ENCODE data around the gene STAMBPL1.

The STAMBPL1 gene

DNA sequence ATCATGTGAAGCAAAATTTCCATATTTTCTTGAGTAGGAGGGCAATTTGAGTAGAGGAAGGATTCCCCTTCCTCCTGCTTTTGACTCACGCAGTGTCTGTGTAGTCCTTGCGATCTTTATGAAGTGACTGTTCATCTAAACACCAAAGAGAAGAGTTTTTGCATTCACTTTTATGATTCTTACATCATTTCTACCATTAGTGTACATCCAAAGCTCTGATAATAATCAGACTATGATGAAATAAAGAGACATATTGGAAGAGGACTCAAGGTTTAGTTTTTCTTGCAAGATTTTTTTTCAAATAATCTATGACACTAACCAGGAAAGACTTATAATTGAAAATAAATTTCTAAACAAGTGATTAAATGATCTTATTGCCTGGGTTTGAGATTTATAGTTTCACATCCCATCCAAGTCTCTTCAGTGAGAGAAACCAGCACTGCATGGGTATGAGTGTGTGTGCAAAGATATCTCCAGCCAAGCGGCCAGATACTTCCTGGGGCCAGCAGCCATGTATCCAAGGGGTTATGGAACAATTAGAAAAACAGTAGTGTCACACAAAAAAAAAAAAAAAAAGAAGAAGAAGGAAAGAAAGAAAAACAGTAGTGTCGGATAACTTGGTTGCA is 74.5 kb downstream of the STAMBPL1 start:
- no peak for DNase-seq

DNA sequence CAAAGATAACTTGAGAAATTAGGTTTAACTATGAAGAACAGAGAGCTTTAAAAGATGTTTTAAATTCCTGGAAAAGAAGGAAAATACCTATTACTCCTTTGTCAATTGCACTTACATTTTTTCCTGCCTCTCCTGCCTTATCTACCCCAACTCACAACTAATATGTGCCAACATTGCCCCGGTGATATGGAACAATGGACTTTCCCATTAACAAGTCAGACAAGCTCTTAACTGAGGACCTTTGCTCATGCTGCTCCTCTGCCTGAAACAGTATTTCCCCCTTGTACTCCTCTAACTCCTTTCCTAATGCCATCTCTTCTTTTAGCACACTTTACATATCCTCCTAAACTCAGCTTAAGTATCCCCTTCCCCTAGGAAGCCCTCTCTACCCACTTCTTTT is 77.3 kb downstream of the STAMBPL1 start:
- DNase-seq = no peak

DNA sequence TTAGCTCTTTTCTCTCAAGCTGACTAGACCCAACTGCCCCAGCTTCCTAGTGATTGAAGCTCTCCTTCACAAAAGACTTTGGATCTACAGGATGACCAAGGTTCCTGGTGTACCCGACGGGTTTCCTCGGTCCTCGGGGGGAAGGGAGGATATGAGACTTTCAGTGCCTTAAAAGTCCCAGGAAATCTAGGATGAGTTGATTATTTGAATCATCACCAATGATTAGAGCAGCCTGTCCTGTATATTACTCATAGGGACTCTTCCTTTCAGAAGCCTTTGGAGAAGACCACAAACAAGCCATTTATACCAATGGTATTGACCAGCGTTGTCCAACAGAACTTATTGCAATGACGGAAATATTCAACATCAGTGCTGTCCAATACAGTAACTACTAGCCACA is 78.7 kb downstream of the STAMBPL1 start:
- no peak for DNase-seq

DNA sequence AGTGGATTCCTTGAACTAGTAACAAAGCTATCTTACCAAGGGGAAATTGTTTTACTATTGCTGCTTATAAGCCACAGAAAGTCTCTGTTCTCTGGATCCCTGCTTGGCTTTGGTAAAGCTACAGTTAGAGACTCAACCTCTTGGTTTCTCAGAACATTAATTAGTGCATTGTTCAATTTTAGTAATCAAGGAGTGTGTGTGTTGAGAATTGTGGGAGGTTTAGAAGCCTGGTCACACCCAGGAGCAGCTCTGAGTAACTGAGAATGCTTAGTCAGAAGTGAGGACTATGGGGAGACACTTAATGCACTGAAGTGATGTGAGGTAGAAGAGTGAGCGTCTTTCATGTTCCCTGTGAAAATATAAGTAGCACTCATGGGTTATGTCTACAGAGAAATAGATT is 80.8 kb downstream of the STAMBPL1 start:
- DNase-seq = no peak

DNA sequence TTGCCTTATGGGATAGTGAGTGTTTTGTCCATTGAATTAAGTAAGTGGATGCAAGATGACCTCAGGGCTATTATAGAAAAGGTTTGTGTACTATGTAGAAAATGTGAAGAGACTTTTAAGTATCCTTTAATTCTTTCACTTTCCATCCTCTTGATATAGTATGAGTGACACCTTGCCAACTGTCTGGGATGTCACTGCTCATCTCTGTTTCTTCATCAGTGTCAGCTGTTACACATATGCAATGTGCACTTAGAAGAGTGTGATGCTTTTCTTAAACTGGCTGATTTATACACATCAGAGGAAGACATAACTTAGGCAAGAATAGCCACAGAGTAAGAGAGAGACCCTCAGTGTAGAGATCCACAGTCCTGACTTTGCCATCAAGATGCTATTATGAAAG is 81.2 kb downstream of the STAMBPL1 start:
- no peak for DNase-seq

DNA sequence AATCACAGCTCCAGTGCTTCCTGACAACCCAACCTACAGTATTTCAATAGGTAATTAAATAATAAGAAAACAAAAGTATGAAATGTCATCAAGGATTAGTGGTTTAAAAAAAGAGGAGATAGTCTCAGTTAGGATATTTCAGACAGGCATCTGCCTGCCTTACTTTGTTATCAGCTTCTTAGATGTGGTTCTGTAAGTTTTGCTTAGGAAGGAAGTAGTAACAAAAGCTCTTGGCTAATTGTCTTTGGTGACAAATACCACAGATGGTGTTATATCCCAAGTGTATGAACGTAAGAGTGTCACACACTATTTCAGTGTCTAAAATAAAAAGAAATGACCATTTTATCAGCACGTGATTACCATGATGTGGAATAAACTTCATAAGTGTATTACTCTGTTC is 82.3 kb downstream of the STAMBPL1 start:
- no peak for DNase-seq

DNA sequence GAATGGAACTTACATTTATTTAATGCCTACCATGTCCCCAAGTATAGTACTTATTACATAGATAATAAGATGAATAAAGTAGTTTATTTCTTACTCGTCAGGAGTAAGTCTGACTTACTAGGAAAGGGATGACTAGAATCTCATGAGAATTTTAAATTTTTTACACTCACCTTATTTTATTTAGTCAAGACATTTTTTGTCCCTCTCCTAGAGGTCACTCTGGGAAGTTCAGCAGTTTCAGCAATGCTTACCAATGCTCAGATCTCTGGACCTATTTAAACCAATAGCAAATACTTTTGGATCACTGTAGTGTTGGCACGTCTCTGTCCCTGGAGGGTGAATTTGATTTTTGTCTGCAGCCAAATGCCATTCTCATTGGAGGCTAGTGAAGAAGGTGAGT is 83.3 kb downstream of the STAMBPL1 start:
- no peak for DNase-seq

DNA sequence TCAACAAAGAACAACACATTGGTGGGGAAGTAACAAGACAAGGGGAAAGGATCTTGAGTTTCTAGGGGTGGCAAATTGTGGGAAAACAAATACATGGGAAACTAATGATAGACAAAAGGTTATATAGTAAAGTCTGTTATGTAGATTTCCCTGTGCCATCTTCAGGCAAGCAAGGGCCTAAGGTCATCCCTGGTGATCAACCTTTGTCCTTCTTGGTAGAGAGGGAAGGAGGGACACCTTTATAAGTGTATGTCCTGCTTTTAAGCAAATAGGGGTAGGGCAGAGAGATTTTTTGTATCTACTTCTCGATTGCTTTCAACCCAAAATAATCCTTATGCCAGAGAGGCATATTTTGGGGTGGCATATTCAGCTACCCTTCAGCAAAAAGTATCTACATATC is 84.3 kb downstream of the STAMBPL1 start:
- no peak for DNase-seq

DNA sequence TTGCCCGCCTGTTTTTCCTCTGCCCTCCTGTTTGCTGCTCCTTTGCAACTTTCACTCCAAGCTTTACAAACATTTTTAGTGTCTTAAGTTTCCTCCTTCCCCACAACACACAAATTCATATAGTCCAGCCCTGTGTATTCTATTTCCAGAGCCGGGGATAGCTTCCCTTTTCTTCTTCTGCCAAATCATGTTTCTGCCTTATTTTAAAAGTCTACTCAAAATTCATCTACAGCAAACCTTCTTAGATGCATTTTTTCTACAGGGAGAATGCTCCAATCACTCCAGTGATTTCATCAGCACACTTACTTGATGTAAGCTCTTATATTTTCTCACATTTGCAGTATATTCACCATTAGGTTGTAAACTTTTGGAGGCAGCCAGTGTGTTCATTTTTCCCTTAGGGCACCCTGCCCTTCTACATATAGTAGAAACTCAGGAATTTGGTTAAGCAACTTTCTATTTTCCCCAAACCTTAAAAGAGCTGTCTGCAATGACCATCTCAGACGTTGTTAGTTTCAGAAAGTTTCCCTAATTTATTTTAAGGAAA is 84.9 kb downstream of the STAMBPL1 start:
- no peak for DNase-seq

DNA sequence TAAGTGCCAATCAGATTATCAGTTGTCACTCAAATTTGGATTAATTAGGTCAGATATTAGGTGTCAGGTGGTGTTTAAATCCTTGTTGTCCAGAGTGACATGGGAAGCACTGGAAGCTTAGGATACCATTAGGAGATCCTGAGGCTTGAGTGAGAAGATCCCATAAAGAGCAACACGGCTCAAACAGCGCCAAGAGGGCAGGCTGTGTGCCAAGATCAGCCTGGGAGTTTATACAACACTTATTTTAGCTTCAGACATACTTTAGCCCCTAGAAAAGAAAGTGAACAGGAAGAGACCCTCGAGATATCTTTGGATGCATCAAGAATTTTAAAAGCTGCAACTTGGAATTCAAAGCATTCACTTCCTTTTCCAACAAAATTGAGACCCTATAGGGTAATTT is 86.8 kb downstream of the STAMBPL1 start:
- no peak for DNase-seq

DNA sequence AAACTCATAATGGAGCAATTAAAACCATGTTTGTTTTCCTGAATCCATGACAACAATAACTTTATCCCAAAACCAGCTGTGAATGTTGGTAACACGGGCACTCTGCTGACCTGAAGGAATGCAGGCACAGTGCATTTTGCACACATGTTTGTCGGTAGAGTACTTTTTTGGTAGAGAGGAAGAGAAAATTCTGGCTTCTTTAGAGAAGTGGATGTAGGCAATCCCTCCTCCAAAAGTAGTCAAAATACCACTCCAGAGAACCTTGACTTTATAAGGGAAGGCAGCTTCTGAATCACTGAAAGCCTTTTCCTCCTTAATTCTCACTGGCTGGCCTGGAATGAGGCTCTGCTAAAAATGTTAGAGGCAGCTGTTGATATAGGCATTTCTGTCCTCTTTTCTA is 88.3 kb downstream of the STAMBPL1 start:
- no peak for DNase-seq

DNA sequence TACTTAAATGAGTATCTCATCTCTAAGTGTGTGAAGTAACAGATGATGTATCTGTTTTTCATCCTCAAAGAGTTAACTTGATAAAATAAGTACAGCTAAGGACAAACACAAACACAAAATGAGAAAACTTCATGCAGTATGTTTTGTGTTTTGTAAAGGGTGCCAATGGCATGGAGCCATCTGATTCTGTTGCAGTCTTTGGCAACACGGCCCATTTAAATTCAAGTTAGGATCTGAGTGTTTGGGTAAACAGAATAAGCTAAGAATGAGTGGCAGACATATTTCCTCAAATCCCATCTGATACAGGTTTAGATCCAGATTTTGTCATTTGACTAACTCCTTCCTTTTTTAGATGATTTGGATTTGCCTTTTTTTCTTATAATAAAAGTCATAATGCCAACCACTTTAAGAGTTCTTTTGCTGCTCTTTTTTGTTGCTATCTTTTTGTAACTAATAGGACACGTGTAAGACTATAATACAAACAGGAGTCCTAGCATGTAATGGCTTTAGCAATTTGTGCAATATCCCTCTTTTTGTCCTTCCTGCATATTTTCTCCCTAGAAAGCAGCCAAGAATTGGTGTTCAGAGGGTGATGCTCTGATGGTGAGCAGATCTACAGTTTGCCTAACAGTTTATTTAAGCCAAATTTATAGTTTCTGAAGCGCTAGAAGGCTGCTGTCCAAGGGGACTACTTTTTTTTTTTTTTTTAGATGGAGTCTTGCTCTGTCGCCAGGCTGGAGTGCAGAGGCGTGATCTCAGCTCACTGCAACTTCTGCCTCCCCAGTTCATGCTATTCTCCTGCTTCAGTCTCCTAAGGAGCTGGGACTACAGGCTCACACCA is 91.4 kb downstream of the STAMBPL1 start:
- DNase-seq = no peak
